Left lung (tissue), 10 donors: ENCODE results near the gene SUCLG2. TPM values are rescaled to one million over a fixed set of nuclear protein-coding genes. Genes with fewer than 3 reads are reported as not detected.
"Not testable (repeated sequence)": the region's sequence is repeated elsewhere in the genome, so short reads cannot be mapped to it uniquely, and the experiment has no call there.

Experiments
- ATAC-seq: fragments of 200-7000 bp; cut with Tn5 transposase; one replicate; pipeline ENCODE4 v1.9.1; 2020; ENCODE audit warnings: moderate library complexity
- DNase-seq, 4 donors: peaks; one replicate each; pipeline ENCODE4 v3.0.0-alpha.2; 2013 to 2020
- H3K27ac ChIP-seq, 2 donors: fragments of 200-600 bp; sonication (generic) in 1 of 2; one replicate each; pipeline versions ENCODE4 v1.5.0 to v1.8.0; 2020 to 2021
- H3K27me3 ChIP-seq, 2 donors: fragments of 200-600 bp; sonication (generic) in 1 of 2; one replicate each; pipeline versions ENCODE4 v1.5.0 to v1.8.0; 2020 to 2021
- H3K36me3 ChIP-seq, 2 donors: fragments of 200-600 bp; sonication (generic) in 1 of 2; one replicate each; pipeline versions ENCODE4 v1.5.0 to v1.8.0; 2020 to 2021
- H3K4me1 ChIP-seq, 2 donors: fragments of 200-600 bp; one replicate each; pipeline ENCODE4 v1.8.0; 2021
- H3K4me3 ChIP-seq, 2 donors: fragments of 200-600 bp; sonication (generic) in 1 of 2; one replicate each; pipeline versions ENCODE4 v1.5.0 to v1.8.0; 2020 to 2021; ENCODE audit warnings: mild to moderate bottlenecking in 1 of 2
- H3K9me3 ChIP-seq, 2 donors: fragments of 200-600 bp; sonication (generic) in 1 of 2; one replicate each; pipeline versions ENCODE4 v1.5.0 to v1.8.0; 2020 to 2021
- intact Hi-C, 2 donors: fragments of 100-400 bp; cut with DNase I; formaldehyde crosslinking; loops; one replicate each; pipeline versions ENCODE4 v1.11.2 to v1.14.2; 2022
- polyA plus RNA-seq, 6 donors: library from polyadenylated mRNA; unstranded; fragments of 120-200 nt; gene quantifications; one replicate each; pipeline ENCODE4 v1.2.1, GENCODE V29; 2013; ENCODE audit not compliant: insufficient read length in 6 of 6
- total RNA-seq, 2 donors: library from RNA; stranded (reverse); fragmentation: NEBNext Ultra II Directional; extraction: Animal tissue kit (Norgen Biotek cat#: 25700); gene quantifications; one replicate each; pipeline ENCODE4 v1.2.1, GENCODE V29; 2021
- TF ChIP-seq, protein P1 (sequence below), 2 donors: fragments of 200-600 bp; sonication (generic) in 1 of 2; IDR thresholded peaks; one replicate each; pipeline versions ENCODE4 v1.5.0 to v1.8.0; 2021; ENCODE audit warnings: antibody characterized with exemption in 2 of 2
- donor health status: DM: no; HTN: yes; CAD: no.
- donor health status: DM: no; HTN: no; CAD: no.

SUCLG2 gene
- total and polyA plus RNA-seq, 8 donors, result 52.7 to 74.1 (median 60.0) TPM

DNA sequence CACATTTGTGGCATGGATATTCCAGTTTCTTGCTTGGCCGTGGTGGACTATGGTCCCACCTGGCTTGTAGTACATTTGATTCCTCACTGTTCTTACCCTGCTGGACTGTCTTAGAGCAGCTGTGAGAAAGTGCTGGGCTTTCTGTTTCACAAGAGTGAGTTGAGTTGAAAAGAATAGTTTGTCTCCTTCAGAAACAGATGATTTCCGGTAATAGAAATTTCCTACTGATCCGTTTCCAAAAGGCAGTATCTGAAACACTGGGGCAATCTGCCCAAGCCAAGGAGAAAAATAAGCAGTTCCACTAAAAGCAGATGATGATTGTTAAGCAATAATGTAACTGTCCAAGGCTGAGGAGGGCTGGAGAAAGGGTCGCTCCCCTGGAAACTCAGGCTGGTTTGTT lies 96.0 kb downstream of the SUCLG2 start:
- peak in 2 of 4 donors; percentile 68 to 73 for DNase-seq
- Histone ChIP-seq H3K9me3 (no peaks in the 10 kb centered on the region), H3K4me3 (no peak overlapping the region), H3K27me3 (no peaks in the 10 kb centered on the region), H3K27ac (no peak overlapping the region), H3K36me3 (peaks cover 0 to 3% of the 10 kb centered on the region in 2 donors), H3K4me1 (peaks cover 4 to 6% of the 10 kb centered on the region in 2 donors)
- TF ChIP-seq, protein P1, sequence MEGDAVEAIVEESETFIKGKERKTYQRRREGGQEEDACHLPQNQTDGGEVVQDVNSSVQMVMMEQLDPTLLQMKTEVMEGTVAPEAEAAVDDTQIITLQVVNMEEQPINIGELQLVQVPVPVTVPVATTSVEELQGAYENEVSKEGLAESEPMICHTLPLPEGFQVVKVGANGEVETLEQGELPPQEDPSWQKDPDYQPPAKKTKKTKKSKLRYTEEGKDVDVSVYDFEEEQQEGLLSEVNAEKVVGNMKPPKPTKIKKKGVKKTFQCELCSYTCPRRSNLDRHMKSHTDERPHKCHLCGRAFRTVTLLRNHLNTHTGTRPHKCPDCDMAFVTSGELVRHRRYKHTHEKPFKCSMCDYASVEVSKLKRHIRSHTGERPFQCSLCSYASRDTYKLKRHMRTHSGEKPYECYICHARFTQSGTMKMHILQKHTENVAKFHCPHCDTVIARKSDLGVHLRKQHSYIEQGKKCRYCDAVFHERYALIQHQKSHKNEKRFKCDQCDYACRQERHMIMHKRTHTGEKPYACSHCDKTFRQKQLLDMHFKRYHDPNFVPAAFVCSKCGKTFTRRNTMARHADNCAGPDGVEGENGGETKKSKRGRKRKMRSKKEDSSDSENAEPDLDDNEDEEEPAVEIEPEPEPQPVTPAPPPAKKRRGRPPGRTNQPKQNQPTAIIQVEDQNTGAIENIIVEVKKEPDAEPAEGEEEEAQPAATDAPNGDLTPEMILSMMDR (IDR thresholded peaks at IDR 0.05), result no peak
- intact Hi-C loops, result no loop called here
- ATAC-seq, result peak; percentile 26

DNA sequence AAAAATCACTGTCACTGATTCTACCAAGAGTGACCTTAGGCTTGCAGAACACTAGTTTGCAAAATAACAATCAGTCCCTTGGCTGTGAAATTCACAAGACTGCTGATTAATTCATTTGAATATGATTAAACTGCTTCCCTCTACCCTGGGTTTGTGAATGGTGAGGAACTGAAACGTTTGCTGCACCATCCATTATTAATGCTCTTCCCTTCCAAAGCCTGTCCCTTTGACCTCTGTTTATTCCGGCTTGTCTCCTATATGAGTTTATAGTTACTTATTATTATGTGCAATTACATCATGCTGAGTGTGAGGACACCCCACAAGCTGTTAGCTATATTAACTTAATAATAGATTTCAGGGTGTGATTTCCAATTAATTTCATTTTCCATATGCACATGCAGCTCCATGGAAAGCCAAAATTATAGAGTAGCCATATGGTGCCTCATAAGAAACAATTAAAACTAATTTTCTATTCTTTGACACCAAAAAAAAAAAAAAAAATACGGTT lies 96.5 kb downstream of the SUCLG2 start:
- no peak for DNase-seq
- no peaks in the 10 kb centered on the region for H3K9me3 ChIP-seq
- H3K27ac ChIP-seq, result no peak overlapping the region
- H3K36me3 ChIP-seq, result peaks cover 0 to 3% of the 10 kb centered on the region in 2 donors
- no peaks in the 10 kb centered on the region for H3K27me3 ChIP-seq
- H3K4me1 ChIP-seq, result peaks cover 4 to 6% of the 10 kb centered on the region in 2 donors
- intact Hi-C loops, result no loop called here
- ATAC-seq, result no peak
- H3K4me3 ChIP-seq, result no peak overlapping the region
- TF ChIP-seq, protein P1 (IDR thresholded peaks at IDR 0.05), result no peak

DNA sequence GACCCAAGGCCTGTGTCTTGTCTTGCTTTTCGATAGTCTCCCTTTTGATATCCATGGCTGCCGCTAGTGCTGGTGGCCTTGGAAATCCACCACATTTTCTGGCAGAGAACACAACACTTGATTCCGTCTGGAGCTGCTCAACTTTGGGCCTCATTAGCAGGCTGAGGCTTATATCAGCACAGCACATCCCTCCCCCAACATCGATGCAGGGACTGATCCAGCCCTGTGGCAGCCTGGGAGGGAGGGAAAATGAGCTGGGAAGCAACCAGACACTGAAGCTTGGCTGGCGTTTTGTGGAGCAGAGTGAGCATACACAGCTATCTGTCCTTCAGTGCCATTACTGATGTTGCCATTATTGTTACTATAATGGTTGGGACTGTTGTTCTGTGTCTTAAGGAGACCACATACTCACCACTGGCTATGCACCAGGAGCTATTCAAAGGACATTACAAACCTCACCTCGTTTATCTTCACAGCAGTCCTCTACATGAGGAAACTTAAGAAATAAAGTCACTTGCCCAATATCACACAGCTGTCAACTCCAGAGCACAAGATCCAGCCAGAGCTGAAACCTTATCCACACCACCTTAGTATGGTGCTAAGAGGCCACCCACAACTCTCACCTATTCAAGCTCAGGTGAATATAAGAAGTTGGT lies 102.9 kb downstream of the SUCLG2 start:
- Histone ChIP-seq H3K4me3 (no peak overlapping the region), H3K27me3 (no peaks in the 10 kb centered on the region), H3K27ac (no peak overlapping the region), H3K36me3 (no peaks in the 10 kb centered on the region), H3K9me3 (no peaks in the 10 kb centered on the region), H3K4me1 (no peaks in the 10 kb centered on the region)
- intact Hi-C loops, result no loop called here
- TF ChIP-seq, protein P1 (IDR thresholded peaks at IDR 0.05), result no peak
- DNase-seq, result peak in 1 of 4 donors; percentile 36
- ATAC-seq, result no peak

DNA sequence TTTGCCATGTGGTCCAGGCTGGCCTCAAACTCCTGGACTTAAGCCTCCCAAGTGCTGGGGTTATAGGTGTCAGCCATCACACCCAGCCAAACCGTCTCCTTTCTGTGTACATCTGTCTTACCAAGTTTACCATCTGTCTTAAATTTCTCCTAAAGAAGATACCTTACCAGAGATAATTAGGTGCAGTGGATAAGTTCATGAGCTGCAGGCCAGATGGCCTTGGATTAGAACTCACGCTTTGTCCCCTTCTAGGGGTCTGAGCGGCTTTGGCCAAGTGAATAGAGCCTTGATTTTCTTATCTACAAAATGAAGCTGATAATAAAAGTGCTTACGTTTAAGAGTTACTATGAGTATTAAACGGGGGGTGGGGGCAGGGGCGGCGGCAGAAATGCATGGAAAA lies 103.9 kb downstream of the SUCLG2 start:
- no peaks in the 10 kb centered on the region for H3K4me1 ChIP-seq
- no peak overlapping the region for H3K4me3 ChIP-seq
- no peaks in the 10 kb centered on the region for H3K36me3 ChIP-seq
- H3K9me3 ChIP-seq, result no peaks in the 10 kb centered on the region
- no peak overlapping the region for H3K27ac ChIP-seq
- TF ChIP-seq, protein P1 (IDR thresholded peaks at IDR 0.05), result no peak
- H3K27me3 ChIP-seq, result no peaks in the 10 kb centered on the region
- ATAC-seq (no peak), DNase-seq (no peak)
- intact Hi-C loops, result no loop called here

DNA sequence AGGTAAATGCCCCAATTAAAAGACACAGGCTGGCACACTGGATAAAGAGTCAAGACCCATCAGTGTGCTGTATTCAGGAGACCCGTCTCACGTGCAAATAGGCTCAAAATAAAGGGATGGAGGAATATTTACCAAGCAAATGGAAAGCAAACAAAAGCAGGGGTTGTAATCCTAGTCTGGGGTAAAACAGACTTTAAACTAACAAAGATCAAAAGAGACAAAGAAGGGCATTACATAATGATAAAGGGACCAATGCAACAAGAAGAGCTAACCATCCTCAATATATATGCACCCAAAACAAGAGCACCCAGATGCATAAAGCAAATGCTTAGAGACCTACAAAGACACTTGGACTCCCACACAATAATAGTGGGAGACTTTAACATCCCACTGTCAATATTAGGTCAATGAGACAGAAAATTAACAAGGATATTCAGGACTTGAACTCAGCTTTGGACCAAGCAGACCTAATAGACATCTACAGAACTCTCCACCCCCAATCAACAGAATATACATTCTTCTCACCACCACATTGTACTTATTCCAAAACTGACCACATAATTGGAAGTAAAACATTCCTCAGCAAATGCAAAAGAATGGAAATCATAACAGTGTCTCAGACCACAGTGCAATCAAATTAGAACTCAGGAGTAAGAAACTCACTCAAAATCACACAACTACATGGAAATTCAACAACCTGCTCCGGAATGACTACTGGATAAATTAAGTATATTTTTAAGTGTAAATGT lies 111.7 kb downstream of the SUCLG2 start:
- intact Hi-C loops, H3K9me3 ChIP-seq, H3K27me3 ChIP-seq, H3K4me1 ChIP-seq, H3K4me3 ChIP-seq, ATAC-seq, H3K27ac ChIP-seq, DNase-seq, H3K36me3 ChIP-seq: not testable (repeated sequence)
